ENCODE measurements around the gene BNIP5.

BNIP5 gene

GRCh38 chr6:36272234-36272633 lies 64.5 kb downstream of the BNIP5 start:
- TF ChIP-seq TCF4 (CRISPR knock-in tag; IDR thresholded peaks at IDR 0.05; ENCODE audit: borderline replicate concordance) = no peak
- TF ChIP-seq ARNTL (CRISPR knock-in tag; IDR thresholded peaks at IDR 0.05; ENCODE audit: borderline replicate concordance, low read depth) = no peak
- TF ChIP-seq BACH2 (CRISPR knock-in tag; IDR thresholded peaks at IDR 0.05; ENCODE audit: borderline replicate concordance) = no peak
- no peak for TF ChIP-seq GLIS3 (CRISPR knock-in tag; IDR thresholded peaks at IDR 0.05)
- no peak for TF ChIP-seq ISL1 (CRISPR knock-in tag; IDR thresholded peaks at IDR 0.05)
- no peak for TF ChIP-seq OSR1 (CRISPR knock-in tag; IDR thresholded peaks at IDR 0.05)
- TF ChIP-seq PATZ1 (CRISPR knock-in tag; IDR thresholded peaks at IDR 0.05; ENCODE audit: borderline replicate concordance) = no peak
- TF ChIP-seq CSRNP3 (CRISPR knock-in tag; IDR thresholded peaks at IDR 0.05) = no peak
- no peak for TF ChIP-seq ESRRG (CRISPR knock-in tag; IDR thresholded peaks at IDR 0.05)
- TF ChIP-seq ZFP30 (CRISPR knock-in tag; IDR thresholded peaks at IDR 0.05) = no peak
- no peak for TF ChIP-seq ZNF8 (CRISPR knock-in tag; IDR thresholded peaks at IDR 0.05)
- no peak for TF ChIP-seq TOX (CRISPR knock-in tag; IDR thresholded peaks at IDR 0.05; ENCODE audit: borderline replicate concordance)
- no peak for ATAC-seq

- TF ChIP-seq BACH2 (CRISPR knock-in tag; IDR thresholded peaks at IDR 0.05; ENCODE audit: borderline replicate concordance) (no peak), POU6F1 (CRISPR knock-in tag; IDR thresholded peaks at IDR 0.05; ENCODE audit: borderline replicate concordance, low read depth) (no peak), ESRRG (CRISPR knock-in tag; IDR thresholded peaks at IDR 0.05) (no peak), ISL1 (CRISPR knock-in tag; IDR thresholded peaks at IDR 0.05) (no peak), TCF4 (CRISPR knock-in tag; IDR thresholded peaks at IDR 0.05; ENCODE audit: borderline replicate concordance) (no peak), ZNF8 (CRISPR knock-in tag; IDR thresholded peaks at IDR 0.05) (no peak)
- TF ChIP-seq, protein P1, sequence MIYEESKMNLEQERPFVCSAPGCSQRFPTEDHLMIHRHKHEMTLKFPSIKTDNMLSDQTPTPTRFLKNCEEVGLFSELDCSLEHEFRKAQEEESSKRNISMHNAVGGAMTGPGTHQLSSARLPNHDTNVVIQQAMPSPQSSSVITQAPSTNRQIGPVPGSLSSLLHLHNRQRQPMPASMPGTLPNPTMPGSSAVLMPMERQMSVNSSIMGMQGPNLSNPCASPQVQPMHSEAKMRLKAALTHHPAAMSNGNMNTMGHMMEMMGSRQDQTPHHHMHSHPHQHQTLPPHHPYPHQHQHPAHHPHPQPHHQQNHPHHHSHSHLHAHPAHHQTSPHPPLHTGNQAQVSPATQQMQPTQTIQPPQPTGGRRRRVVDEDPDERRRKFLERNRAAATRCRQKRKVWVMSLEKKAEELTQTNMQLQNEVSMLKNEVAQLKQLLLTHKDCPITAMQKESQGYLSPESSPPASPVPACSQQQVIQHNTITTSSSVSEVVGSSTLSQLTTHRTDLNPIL (CRISPR knock-in tag; IDR thresholded peaks at IDR 0.05; ENCODE audit: low read depth) = no peak
- ATAC-seq = no peak
Observed at GRCh38 chr6:36269834-36270705, 66.6 kb downstream of the BNIP5 start, which contains the start of gene PNPLA1. Gene PNPLA1, plus strand, starts transcription at chr6:36270060. Its CDS starts 400 bp downstream, at chr6:36270460.

DNA sequence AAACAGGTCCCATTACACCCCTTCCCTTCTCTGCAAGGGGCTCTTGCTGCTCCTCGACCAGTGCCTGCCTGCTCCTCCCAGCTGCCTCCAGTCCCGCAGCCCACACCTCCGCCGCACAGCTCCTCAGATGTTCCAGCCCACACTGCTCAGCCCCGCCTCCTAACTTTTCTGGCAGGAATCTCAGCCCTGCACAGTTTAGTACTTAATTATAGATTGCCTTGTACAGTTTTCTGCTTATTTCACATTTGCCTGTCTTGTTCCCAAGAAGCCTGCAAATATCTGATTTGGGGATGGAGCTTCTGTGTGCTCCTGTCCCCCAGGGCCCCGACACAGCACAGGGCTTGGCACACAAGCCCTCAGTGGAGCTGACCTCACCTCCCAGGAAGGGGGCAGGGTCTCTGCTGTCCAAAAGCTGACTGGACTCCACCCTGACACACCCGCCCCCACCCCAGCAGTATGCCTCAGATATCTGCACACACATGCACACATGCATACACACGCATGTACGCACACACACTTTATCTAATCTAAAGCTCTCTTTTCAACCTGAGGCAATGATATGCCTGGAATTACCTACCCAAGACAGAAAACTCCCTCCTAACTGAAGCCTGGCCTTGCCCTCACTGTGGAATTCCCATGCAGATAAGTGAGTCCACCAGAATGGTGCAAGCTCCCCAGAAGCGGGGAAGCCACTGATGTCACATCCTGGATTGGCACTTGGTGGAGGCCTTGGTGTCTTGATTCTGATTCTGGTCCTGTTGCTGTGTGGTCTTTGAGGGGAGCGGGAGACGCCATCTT lies 68.0 kb downstream of the BNIP5 start:
- peak; percentile 61 for ATAC-seq
- TF ChIP-seq ZFP3 (CRISPR knock-in tag; IDR thresholded peaks at IDR 0.05) (no peak), ISL1 (CRISPR knock-in tag; IDR thresholded peaks at IDR 0.05) (no peak), CSRNP3 (CRISPR knock-in tag; IDR thresholded peaks at IDR 0.05) (no peak), TCF4 (CRISPR knock-in tag; IDR thresholded peaks at IDR 0.05; ENCODE audit: borderline replicate concordance) (no peak), SNAI2 (CRISPR knock-in tag; IDR thresholded peaks at IDR 0.05) (no peak), GLIS3 (CRISPR knock-in tag; IDR thresholded peaks at IDR 0.05) (no peak)
- TF ChIP-seq, protein P1 (CRISPR knock-in tag; IDR thresholded peaks at IDR 0.05; ENCODE audit: low read depth) = no peak
